ENCODE data around the gene PARL. TPM values are rescaled to one million over a fixed set of nuclear protein-coding genes. Genes with fewer than 3 reads are reported as not detected.

PARL gene
- total and polyA plus RNA-seq, 9 of the 15 experiments (the other 6 are each of a cell fraction or from before 2014, with no cell fraction given), result 39.5 to 82.4 (median 57.4) TPM

GRCh38 chr3:183884427-183885296 is at the start of gene PARL (continued):
- TF ChIP-seq ZNF740 (CRISPR knock-in tag; IDR thresholded peaks at IDR 0.05), result peak; percentile 64; the same call in 1 of the 2 replicates
- no peak for TF ChIP-seq ZNF740 (tag; IDR thresholded peaks at IDR 0.05)
- TF ChIP-seq SIX5 (IDR thresholded peaks at IDR 0.05; ENCODE audit: borderline replicate concordance in 1 of 2, insufficient read depth in 1 of 2, low read depth in 1 of 2, low read length in 2 of 2), result no peak
- TF ChIP-seq CLOCK (CRISPR knock-in tag; IDR thresholded peaks at IDR 0.05; ENCODE audit: borderline replicate concordance), result no peak
- no peak for TF ChIP-seq SETDB1 (IDR thresholded peaks at IDR 0.05; ENCODE audit: low read length)
- TF ChIP-seq RBM25 (IDR thresholded peaks at IDR 0.05; ENCODE audit: low read depth, low read length, severe bottlenecking), result no peak
- peak; percentile 78 for TF ChIP-seq JUND (IDR thresholded peaks at IDR 0.05; ENCODE audit: borderline replicate concordance, low read depth, low read length)
- peak; percentile 49; the same call in 1 of the 3 replicates for TF ChIP-seq JUND (tag; IDR thresholded peaks at IDR 0.05; ENCODE audit: borderline replicate concordance, low read depth, low read length)
- TF ChIP-seq NR3C1 (CRISPR knock-in tag; IDR thresholded peaks at IDR 0.05), result no peak
- TF ChIP-seq PML (IDR thresholded peaks at IDR 0.05; ENCODE audit: low read length), result peak; percentile 57; the same call in 1 of the 2 replicates
- TF ChIP-seq SAFB2 (IDR thresholded peaks at IDR 0.05; ENCODE audit: borderline replicate concordance, low read depth, low read length, severe bottlenecking), result no peak
- no peak for TF ChIP-seq THRAP3 (IDR thresholded peaks at IDR 0.05; ENCODE audit: borderline replicate concordance)
- TF ChIP-seq ZNF184 (CRISPR knock-in tag; IDR thresholded peaks at IDR 0.05), result no peak
- 0 out of 2 replicates have a peak, but pooled peaks have one; percentile 12 for TF ChIP-seq ZBTB12 (CRISPR knock-in tag; IDR thresholded peaks at IDR 0.05)
- no peak for TF ChIP-seq STAT5B (CRISPR knock-in tag; IDR thresholded peaks at IDR 0.05)
- no peak for TF ChIP-seq FOXJ3 (CRISPR knock-in tag; IDR thresholded peaks at IDR 0.05)
- TF ChIP-seq CTCFL (IDR thresholded peaks at IDR 0.05; ENCODE audit: borderline replicate concordance, insufficient read depth, low read depth, low read length, poor library complexity, severe bottlenecking), result peak; percentile 92
- TF ChIP-seq MAZ (CRISPR knock-in tag; conservative IDR thresholded peaks at IDR 0.05 in 1 of 2, IDR thresholded peaks at IDR 0.05 in 1 of 2), result peak; percentile 82 to 91; a peak in 3 of 4 replicates
